Activated CD8-positive, alpha-beta memory T cell treated with anti-CD3 and anti-CD28 coated beads for 48 hours (primary cell): Measurements from ENCODE around the gene CDK5.

ENCODE experiments used
- DNase-seq, 3 experiments: peaks; one replicate each; pipeline ENCODE4 v3.0.0-alpha.2; 2020; ENCODE audit warnings: low read depth in 2 of 3, low spot score in 2 of 3

The CDK5 gene

GRCh38 chr7:151087245-151088018, 29.7 kb upstream of the CDK5 start:
- no peak for DNase-seq

GRCh38 chr7:151086802-151087244, 29.1 kb upstream of the CDK5 start:
- no peak for DNase-seq

GRCh38 chr7:151085691-151086620, 28.3 kb upstream of the CDK5 start, which contains the start of gene AGAP3:
AGAP3 (plus strand) TSS chr7:151086475; CDS start chr7:151086742, 267 bp downstream.
- no peak for DNase-seq

- no peak for DNase-seq
Observed at GRCh38 chr7:151085329-151085690, 27.6 kb upstream of the CDK5 start.

GRCh38 chr7:151083824-151084160, 26.1 kb upstream of the CDK5 start:
- no peak for DNase-seq

- peak; percentile 66 to 72 (median 67) for DNase-seq
Observed at GRCh38 chr7:151083071-151083823, 25.6 kb upstream of the CDK5 start, which contains the start of gene TMUB1. TMUB1 (minus strand) TSS chr7:151083493; CDS start chr7:151082563, 930 bp downstream.

GRCh38 chr7:151082141-151083070, 24.7 kb upstream of the CDK5 start:
- DNase-seq, result no peak

- DNase-seq, result no peak
Observed at GRCh38 chr7:151081170-151082101, 23.7 kb upstream of the CDK5 start.

GRCh38 chr7:151080522-151081169, 22.9 kb upstream of the CDK5 start, which contains the start of gene FASTK:
FASTK (minus strand) TSS chr7:151080809; CDS start chr7:151080766, 43 bp downstream.
- peak; percentile 57 to 75 (median 63) for DNase-seq

GRCh38 chr7:151080067-151080521, 22.4 kb upstream of the CDK5 start:
- DNase-seq, result no peak

- no peak for DNase-seq
Observed at GRCh38 chr7:151079199-151079910, 21.7 kb upstream of the CDK5 start.

- no peak for DNase-seq
Observed at GRCh38 chr7:151078233-151079040, 20.7 kb upstream of the CDK5 start.

GRCh38 chr7:151077705-151078232, 20.1 kb upstream of the CDK5 start:
- DNase-seq, result no peak

GRCh38 chr7:151076863-151077704, 19.4 kb upstream of the CDK5 start:
- DNase-seq, result no peak

- DNase-seq, result no peak
Observed at GRCh38 chr7:151075978-151076426, 18.3 kb upstream of the CDK5 start.

- DNase-seq, result no peak
Observed at GRCh38 chr7:151075662-151075971, 17.9 kb upstream of the CDK5 start.
